GM11168 (cell line): Measurements from ENCODE around the gene EVI5.
"Not testable (repeated sequence)": the region's sequence is repeated elsewhere in the genome, so short reads cannot be mapped to it uniquely, and the experiment has no call there.

Source experiments
- in situ Hi-C: fragments of 300-500 bp; cut with MboI; formaldehyde crosslinking; loops from one replicate; pipeline ENCODE4 v1.12.0; 2022; ENCODE audit warnings: low sequenced_read_pairs; ENCODE audit not compliant: unreplicated experiment

The EVI5 gene

DNA sequence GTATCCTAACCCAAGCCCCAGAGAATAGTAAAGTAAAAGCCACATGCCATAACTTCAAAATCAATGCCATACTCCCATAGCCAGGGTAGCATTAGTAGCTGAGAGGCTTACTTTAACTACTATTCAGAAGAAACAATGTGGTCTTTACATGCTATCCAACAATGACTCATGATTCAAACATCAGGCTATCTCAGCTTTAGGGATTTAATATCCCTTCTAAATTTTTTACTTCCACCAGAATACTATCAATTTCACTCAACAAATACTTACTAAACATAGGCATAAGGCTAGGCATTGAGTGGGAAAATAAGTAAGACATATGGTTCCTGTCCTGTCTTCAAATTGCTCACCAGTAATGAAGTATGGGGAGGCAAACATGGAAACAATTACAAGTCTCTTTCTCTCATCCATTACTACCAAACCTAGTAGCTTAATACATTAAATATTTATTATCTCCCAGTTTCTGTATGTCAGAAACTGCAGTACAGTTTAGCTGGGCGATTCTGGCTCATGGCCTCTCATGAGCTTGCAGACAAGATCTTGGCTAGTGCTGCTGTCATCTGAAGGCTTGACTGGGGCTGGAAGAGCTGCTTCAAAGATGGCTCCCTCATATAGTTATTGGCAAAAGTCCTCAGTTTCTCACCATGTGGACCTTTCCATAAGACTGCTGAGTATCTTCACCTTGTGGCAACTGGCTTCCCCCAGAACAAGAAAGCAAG, 30.7 kb downstream of the EVI5 start:
- in situ Hi-C loops = no loop called here

GRCh38 chr1:92752719-92753118, 32.2 kb downstream of the EVI5 start:
- in situ Hi-C loops = no loop called here

GRCh38 chr1:92749024-92749634, 35.8 kb downstream of the EVI5 start:
- in situ Hi-C loops = loop anchor here (10.0 kb wide), 1 partner anchor 66 kb away; no protein-coding TSS in a partner anchor

DNA sequence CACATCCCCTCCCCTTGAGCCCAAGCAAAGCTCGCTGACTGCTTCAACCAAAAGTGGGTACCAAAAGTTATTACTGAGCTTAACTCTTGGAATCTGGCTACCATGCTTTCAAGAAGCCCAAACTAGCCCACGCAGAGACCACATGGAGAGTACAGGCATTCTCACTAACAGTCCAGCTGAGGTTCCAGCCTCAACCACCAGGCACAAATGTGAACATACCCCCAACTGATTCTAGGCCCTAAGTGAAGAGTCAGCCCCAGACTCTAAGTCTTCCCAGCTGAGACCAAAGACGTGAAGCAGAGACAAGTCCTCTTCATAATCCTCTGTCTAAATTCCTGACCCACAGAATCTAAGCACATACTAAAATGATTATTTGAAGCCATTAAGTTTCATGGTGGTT, 36.8 kb downstream of the EVI5 start:
- in situ Hi-C loops = loop anchor here (10.0 kb wide), 1 partner anchor 67 kb away; no protein-coding TSS in a partner anchor

DNA sequence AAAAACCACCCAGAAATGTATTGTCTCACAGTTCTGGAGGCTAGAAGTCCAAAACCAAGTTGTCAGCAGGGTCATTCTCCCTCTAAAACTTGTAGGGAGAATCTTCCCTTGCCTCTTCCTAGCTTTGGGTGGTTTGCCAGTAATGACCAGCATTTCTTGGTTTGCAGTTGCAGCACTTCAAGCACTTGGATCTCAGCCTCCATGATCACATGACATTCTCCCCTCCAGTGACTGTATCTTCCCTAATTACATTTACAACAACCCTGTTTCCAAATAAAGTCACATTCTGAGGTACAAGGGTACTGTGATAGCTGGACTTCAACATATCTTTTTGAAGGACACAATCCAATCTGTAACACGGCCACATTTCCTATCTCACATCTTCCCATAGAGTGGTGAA, 37.2 kb downstream of the EVI5 start:
- in situ Hi-C loops = loop anchor here (10.0 kb wide), 1 partner anchor 67 kb away; no protein-coding TSS in a partner anchor

GRCh38 chr1:92746255-92746654, 38.7 kb downstream of the EVI5 start:
- in situ Hi-C loops = loop anchor here (10.0 kb wide), 1 partner anchor 69 kb away; no protein-coding TSS in a partner anchor

DNA sequence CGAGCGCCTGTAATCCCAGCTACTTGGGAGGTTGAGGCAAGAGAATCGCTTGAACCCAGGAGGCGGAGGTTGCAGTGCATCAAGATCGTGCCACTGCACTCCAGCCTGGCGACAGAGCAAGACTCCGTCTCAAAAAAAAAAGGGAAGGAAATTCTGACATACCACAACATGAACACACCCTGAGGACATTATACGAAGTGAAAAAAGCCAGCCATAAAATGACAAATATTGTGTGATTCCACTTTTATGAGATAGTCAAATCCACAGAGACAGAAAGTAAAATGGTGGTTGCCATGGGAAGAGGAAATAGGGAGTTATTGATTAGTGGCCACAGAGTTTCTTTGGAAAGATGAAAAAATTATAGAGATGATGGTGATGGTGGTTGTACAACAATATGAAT, 41.7 kb downstream of the EVI5 start:
- in situ Hi-C loops = loop anchor here (10.0 kb wide), 1 partner anchor 72 kb away; no protein-coding TSS in a partner anchor

- in situ Hi-C loops = loop anchor here (10.0 kb wide), 1 partner anchor 75 kb away; no protein-coding TSS in a partner anchor
These were observed 45.0 kb downstream of the EVI5 start for GRCh38 chr1:92739669-92740524.

DNA sequence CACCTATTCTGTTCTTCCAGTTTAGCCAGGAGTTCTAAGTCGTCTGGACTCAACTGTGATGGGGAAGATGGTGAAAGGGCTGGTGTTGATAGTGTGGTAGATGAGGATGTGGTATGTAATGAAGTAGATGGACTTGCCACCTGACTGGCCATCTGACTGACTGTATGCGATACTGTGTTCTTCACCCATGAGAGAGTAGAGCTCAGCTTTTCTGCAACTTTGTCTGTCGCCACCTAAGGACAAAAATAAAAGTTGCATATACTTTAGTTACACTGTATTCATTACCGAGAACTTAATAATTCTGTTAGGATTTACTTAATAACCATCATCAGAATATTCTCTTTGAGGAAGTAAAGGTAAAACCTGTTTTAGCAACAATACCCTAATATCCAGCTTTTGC, 48.5 kb downstream of the EVI5 start:
- in situ Hi-C loops = no loop called here

- in situ Hi-C loops = no loop called here
These were observed 54.4 kb downstream of the EVI5 start for GRCh38 chr1:92730476-92730875.

DNA sequence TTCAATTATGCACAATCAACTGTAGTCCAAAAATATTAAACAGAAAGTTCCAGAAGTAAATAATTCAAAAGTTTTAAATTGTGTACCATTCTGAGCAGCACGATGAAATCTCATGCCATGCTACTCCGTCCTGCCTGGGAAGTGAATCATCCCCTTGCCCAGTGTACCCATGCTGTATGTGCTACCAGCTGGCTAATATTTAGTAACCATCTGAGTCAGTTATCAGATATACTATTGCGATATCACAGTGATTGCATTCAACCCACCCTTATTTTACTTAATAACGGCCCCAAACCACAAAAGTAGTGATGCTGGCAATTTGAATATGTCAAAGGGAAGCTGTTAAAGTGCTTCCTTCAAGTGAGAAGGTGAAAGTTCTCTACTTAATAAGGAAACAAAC, 56.2 kb downstream of the EVI5 start:
- in situ Hi-C loops = no loop called here

DNA sequence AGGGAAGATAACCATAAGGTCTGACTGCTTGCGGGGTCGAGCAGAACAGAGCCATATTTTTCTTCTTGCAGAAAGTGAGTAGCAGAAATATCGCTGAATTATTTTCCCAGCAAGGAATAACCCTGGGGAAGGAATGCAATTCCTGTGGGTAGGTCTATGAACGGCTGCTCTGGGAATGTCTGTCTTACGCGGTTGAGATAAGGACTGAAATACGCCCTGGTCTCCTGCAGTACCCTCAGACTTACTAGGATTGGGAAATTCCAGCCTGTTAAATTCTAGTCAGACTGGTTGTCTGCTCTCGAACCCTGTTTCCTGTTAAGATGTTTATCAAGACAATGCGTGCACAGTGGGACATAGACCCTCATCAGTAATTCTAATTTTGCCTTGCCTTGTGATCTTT, 61.2 kb downstream of the EVI5 start:
- in situ Hi-C loops = not testable (repeated sequence)

DNA sequence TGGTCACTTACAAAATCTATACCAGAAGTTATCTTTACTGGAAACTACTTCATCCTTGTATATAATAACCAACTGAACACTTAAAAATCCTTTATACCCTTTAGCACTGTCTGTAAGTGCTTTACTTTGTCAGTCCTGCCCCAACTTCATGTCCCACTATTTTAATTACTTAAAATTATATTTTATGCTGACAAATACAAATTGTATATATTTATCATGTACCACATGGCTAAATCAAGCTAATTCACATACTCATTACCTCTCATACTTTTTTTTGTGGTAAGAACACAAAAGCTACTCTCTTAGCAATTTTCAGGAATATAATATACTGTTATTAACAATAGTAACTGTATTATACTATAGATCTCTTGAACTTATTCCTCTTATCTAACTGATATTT, 63.0 kb downstream of the EVI5 start:
- in situ Hi-C loops = no loop called here

DNA sequence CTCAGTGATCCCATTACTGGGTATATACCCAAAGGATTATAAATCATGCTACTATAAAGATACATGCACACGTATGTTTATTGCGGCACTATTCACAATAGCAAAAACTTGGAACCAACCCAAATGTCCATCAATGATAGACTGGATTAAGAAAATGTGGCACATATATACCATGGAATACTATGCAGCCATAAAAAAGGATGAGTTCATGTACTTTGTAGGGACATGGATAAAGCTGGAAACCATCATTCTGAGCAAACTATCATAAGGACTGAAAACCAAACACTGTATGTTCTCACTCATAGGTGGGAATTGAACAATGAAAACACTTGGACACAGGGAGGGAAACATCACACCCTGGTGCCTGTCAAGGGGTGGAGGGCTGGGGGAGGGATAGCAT, 63.8 kb downstream of the EVI5 start:
- in situ Hi-C loops = not testable (repeated sequence)

DNA sequence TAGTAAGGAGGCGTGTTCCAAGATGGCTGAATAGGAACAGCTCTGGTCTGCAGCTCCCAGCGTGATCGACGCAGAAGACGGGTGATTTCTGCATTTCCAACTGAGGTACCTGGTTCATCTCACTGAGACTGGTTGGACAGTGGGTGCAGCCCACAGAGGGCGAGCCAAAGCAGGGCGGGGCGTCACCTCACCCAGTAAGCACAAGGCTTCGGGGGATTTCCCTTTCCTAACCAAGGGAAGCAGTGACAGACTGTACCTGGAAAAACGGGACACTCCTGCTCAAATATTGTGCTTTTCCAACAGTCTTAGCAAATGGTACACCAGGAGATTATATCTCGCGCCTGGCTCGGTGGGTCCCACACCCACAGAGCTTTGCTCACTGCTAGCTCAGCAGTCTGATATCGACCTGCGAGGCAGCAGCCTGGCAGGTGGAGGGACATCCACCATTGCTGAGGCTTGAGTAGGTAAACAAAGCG, 69.4 kb downstream of the EVI5 start:
- in situ Hi-C loops = not testable (repeated sequence)

DNA sequence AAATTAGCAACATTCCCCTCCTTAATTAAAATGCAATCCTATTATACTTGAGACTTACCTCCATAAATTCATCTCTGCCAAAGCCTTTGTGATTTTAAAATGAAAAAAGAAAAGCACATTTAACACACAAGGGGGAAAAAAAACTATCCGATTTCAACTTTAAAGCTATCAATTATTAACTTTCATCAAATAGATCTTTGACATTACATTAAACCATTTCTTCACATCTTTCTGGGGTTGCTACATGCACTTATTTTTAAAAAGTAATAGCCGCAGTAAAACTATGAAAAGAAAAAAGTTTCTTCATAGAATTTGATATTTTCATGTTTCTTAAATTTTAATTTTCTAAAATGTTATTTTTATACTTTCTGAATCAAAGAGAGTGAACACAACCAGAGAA, 71.0 kb downstream of the EVI5 start:
- in situ Hi-C loops = no loop called here

DNA sequence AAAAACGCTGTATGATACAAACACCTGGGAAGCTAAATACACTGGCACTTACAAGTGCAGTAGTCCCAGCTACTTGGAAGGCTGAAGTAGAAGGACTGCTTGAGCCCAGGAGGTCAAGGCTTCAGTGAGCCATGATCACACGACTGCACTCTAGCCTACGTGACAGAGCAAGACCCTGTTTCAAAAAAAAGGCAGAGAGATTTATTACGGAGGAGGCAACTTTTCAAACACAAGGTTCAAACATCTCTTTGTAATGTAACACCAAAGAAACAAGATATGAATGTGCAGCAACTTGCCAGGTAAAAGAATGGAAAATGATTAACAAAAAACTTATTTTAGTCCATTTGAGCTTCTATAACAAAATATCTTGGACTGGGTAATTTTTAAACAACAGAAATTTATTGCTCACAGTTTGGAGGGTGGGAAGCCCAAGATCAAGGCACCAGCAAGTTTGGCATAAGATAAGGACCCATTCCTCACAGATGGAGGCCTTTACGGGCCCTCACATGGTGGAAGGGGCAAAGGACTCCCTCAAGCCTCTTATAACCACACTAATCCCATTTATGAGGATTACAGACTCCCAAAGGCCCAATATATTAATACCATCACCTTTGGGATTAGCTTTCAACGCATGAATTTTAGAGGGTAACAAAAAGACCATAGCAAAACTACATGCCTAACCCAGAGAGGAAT, 73.3 kb downstream of the EVI5 start:
- in situ Hi-C loops = no loop called here

DNA sequence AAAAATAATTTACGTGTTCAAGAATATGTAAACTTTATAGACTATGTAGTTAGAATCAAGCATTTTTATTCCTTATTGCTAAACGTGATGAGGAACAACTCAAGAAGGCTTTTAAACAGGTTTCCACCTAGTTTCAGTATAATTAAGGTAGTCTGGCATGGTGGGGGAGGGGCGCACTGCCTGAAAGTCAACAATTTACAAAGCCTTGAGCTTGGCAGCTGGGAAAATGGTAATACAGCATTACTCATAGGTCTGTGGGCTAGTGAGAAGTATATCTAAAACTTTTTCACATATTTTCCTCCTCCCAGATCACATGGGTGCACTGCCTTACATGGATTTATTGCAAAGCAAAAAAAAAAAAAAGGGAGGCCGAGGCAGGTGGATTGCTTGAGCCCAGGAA, 75.2 kb downstream of the EVI5 start:
- in situ Hi-C loops = no loop called here

DNA sequence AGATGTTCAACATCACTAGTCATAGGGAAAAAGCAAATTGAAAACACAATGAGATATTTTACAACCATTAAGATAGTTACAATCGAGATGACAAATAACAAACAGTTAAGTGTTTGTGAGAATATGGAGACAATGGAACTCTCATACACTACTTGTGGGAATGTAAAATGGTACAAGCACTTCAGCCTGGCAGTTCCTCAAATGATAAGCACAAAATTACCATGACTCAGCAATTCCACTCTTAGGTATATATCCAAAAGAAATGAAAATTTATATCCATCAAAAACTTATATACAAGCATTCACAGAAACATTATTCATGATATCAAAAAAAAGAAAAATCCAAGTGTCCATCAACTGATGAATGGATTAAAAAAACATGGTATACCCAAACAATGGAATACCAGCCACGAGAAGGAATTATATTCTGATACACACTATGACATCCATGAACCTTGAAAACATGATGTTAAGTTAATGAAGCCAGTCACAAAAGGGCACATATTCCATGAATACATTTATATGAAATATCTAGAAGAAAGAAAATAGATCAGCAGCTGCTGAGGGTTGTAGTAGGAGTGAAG, 76.4 kb downstream of the EVI5 start:
- in situ Hi-C loops = no loop called here

- in situ Hi-C loops = no loop called here
These were observed 77.2 kb downstream of the EVI5 start for GRCh38 chr1:92707709-92708108.
